ENCODE data around the gene NR4A2.

GRCh38 chr2:156310773-156311172 is 21.7 kb downstream of the NR4A2 start:
- TF ChIP-seq CTCF (IDR thresholded peaks at IDR 0.05) (no peak), POLR2A (IDR thresholded peaks at IDR 0.05) (no peak)

All from body of pancreas (tissue), 4 donors.